Measurements from ENCODE around the gene SREK1IP1. TPM values are rescaled to one million over a fixed set of nuclear protein-coding genes. Genes with fewer than 3 reads are reported as not detected.

The SREK1IP1 gene
- total and polyA plus RNA-seq, 12 donors: 5.5 to 25.9 (median 12.5) TPM

- Histone ChIP-seq H3K36me3 (peaks cover 0 to 31% (median 0%) of the 10 kb centered on the region in 9 donors), H3K4me3 (no peak overlapping the region), H3K27ac (no peak overlapping the region), H3K9me3 (no peaks in the 10 kb centered on the region), H3K27me3 (no peaks in the 10 kb centered on the region), H3K4me1 (peaks cover 0 to 16% (median 0%) of the 10 kb centered on the region in 9 donors)
- no peak for DNase-seq
- ATAC-seq: no peak
- TF ChIP-seq CTCF (IDR thresholded peaks at IDR 0.05): no peak
- intact Hi-C loops (cut with DNase I): no loop called here
Measured at GRCh38 chr5:64796301-64796700, 27.8 kb upstream of the SREK1IP1 start.

- H3K4me3 ChIP-seq: no peak overlapping the region
- intact Hi-C loops (cut with DNase I): no loop called here
- H3K36me3 ChIP-seq: peaks cover 0 to 23% (median 0%) of the 10 kb centered on the region in 9 donors
- DNase-seq (no peak), ATAC-seq (peak in 1 of 8 donors; percentile 48)
- H3K9me3 ChIP-seq: no peaks in the 10 kb centered on the region
- TF ChIP-seq CTCF (IDR thresholded peaks at IDR 0.05): no peak
- no peaks in the 10 kb centered on the region for H3K27me3 ChIP-seq
- H3K4me1 ChIP-seq: peaks cover 0 to 16% (median 0%) of the 10 kb centered on the region in 9 donors
- H3K27ac ChIP-seq: peak overlapping the region in 4 of 10 donors; percentile 24 to 37 (median 28)
- WGBS, 2 donors: 59 to 64% methylated on average over 3 of the region's 3 CpGs
Measured at GRCh38 chr5:64794053-64794770, 25.7 kb upstream of the SREK1IP1 start.

- no peak overlapping the region for H3K27ac ChIP-seq
- TF ChIP-seq CTCF (IDR thresholded peaks at IDR 0.05): no peak
- no peak overlapping the region for H3K4me3 ChIP-seq
- peaks cover 0 to 36% (median 0%) of the 10 kb centered on the region in 9 donors for H3K36me3 ChIP-seq
- no peaks in the 10 kb centered on the region for H3K27me3 ChIP-seq
- peaks cover 0 to 16% (median 0%) of the 10 kb centered on the region in 9 donors for H3K4me1 ChIP-seq
- DNase-seq (no peak), ATAC-seq (no peak)
- intact Hi-C loops (cut with DNase I): no loop called here
- no peaks in the 10 kb centered on the region for H3K9me3 ChIP-seq
Measured at GRCh38 chr5:64792469-64792868, 24.0 kb upstream of the SREK1IP1 start.

GRCh38 chr5:64790210-64790609, 21.7 kb upstream of the SREK1IP1 start:
- H3K27ac ChIP-seq: no peak overlapping the region
- WGBS, 2 donors: 97% methylated on average over 1 of the region's 1 CpG

More at GRCh38 chr5:64790210-64790609, 21.7 kb upstream of the SREK1IP1 start:
- Histone ChIP-seq H3K36me3 (peaks cover 0 to 59% (median 0%) of the 10 kb centered on the region in 9 donors), H3K4me3 (no peak overlapping the region), H3K9me3 (no peaks in the 10 kb centered on the region), H3K27me3 (no peaks in the 10 kb centered on the region), H3K4me1 (peaks cover 0 to 16% (median 0%) of the 10 kb centered on the region in 9 donors)
- ATAC-seq (no peak), DNase-seq (no peak)
- intact Hi-C loops (cut with DNase I): no loop called here
- TF ChIP-seq CTCF (IDR thresholded peaks at IDR 0.05): no peak

All from heart right ventricle (tissue), 16 donors.